ENCODE measurements around the gene PLCH2.

Gene PLCH2

GRCh38 chr1:2472561-2473177 is 3.4 kb upstream of the PLCH2 start:
- no peak for TF ChIP-seq CTCF (IDR thresholded peaks at IDR 0.05; ENCODE audit: low read depth, low read length, missing control alignments)
- Histone ChIP-seq H3K4me3 (ENCODE audit: low read depth, low read length) (no peak overlapping the region), H3K27ac (no peak overlapping the region), H3K27me3 (replicated peaks) (no peaks in the 10 kb centered on the region), H3K36me3 (replicated peaks) (no peaks in the 10 kb centered on the region)
- in situ Hi-C loops (cut with HindIII; ENCODE audit: low pct_ligation_motif_present, low sequenced_read_pairs), result no loop called here
- no peak for DNase-seq

- Histone ChIP-seq H3K27me3 (replicated peaks) (no peaks in the 10 kb centered on the region), H3K4me3 (ENCODE audit: low read depth, low read length) (no peak overlapping the region), H3K36me3 (replicated peaks) (no peaks in the 10 kb centered on the region), H3K27ac (no peak overlapping the region)
- TF ChIP-seq CTCF (IDR thresholded peaks at IDR 0.05; ENCODE audit: low read depth, low read length, missing control alignments), result no peak
- DNase-seq, result no peak
- in situ Hi-C loops (cut with HindIII; ENCODE audit: low pct_ligation_motif_present, low sequenced_read_pairs), result no loop called here
These were observed 2.9 kb upstream of the PLCH2 start for GRCh38 chr1:2473198-2473597.

- Histone ChIP-seq H3K36me3 (replicated peaks) (no peaks in the 10 kb centered on the region), H3K27me3 (replicated peaks) (no peaks in the 10 kb centered on the region), H3K27ac (no peak overlapping the region), H3K4me3 (ENCODE audit: low read depth, low read length) (no peak overlapping the region)
- in situ Hi-C loops (cut with HindIII; ENCODE audit: low pct_ligation_motif_present, low sequenced_read_pairs), result no loop called here
- TF ChIP-seq CTCF (IDR thresholded peaks at IDR 0.05; ENCODE audit: low read depth, low read length, missing control alignments), result no peak
- DNase-seq, result no peak
These were observed 1.8 kb upstream of the PLCH2 start for GRCh38 chr1:2474104-2474844.

- no peaks in the 10 kb centered on the region for H3K36me3 ChIP-seq (replicated peaks)
- in situ Hi-C loops (cut with HindIII; ENCODE audit: low pct_ligation_motif_present, low sequenced_read_pairs), result no loop called here
- TF ChIP-seq CTCF (IDR thresholded peaks at IDR 0.05; ENCODE audit: low read depth, low read length, missing control alignments), result no peak
- DNase-seq, result no peak
- no peaks in the 10 kb centered on the region for H3K27me3 ChIP-seq (replicated peaks)
- no peak overlapping the region for H3K27ac ChIP-seq
- no peak overlapping the region for H3K4me3 ChIP-seq (ENCODE audit: low read depth, low read length)
These were observed 1.1 kb upstream of the PLCH2 start for GRCh38 chr1:2474933-2475371.

- DNase-seq, result no peak
- H3K27me3 ChIP-seq (replicated peaks), result no peaks in the 10 kb centered on the region
- no peak for TF ChIP-seq CTCF (IDR thresholded peaks at IDR 0.05; ENCODE audit: low read depth, low read length, missing control alignments)
- in situ Hi-C loops (cut with HindIII; ENCODE audit: low pct_ligation_motif_present, low sequenced_read_pairs), result no loop called here
- H3K36me3 ChIP-seq (replicated peaks), result no peaks in the 10 kb centered on the region
- no peak overlapping the region for H3K4me3 ChIP-seq (ENCODE audit: low read depth, low read length)
- H3K27ac ChIP-seq, result no peak overlapping the region
These were observed 518 bp upstream of the PLCH2 start for GRCh38 chr1:2475571-2475970.
